Effector memory CD4-positive, alpha-beta T cell (primary cell): ENCODE data around the gene SNX19.
"Not testable (repeated sequence)": the region's sequence is repeated elsewhere in the genome, so short reads cannot be mapped to it uniquely, and the experiment has no call there.

ENCODE experiments used
- DNase-seq, 3 donors: peaks; one replicate each; pipeline ENCODE4 v3.0.0-alpha.2; 2020
- H3K27ac ChIP-seq: 2 replicates; pipeline ENCODE4 v1.7.0; 2013; ENCODE audit warnings: mild to moderate bottlenecking, low read length, moderate library complexity; ENCODE audit not compliant: insufficient read depth, poor library complexity, severe bottlenecking
- H3K27me3 ChIP-seq: replicated peaks from 2 replicates; pipeline ENCODE4 v1.7.0; 2013; ENCODE audit warnings: mild to moderate bottlenecking, low read length; ENCODE audit not compliant: insufficient read depth, control insufficient read depth, poor library complexity, severe bottlenecking
- H3K36me3 ChIP-seq: 2 replicates; pipeline ENCODE4 v1.7.0; 2013; ENCODE audit warnings: mild to moderate bottlenecking, low read length, moderate library complexity; ENCODE audit not compliant: control insufficient read depth, insufficient read depth
- H3K4me1 ChIP-seq: 2 replicates; pipeline ENCODE4 v1.7.0; 2013; ENCODE audit warnings: low read length, mild to moderate bottlenecking; ENCODE audit not compliant: control insufficient read depth, insufficient read depth, poor library complexity, severe bottlenecking
- H3K4me3 ChIP-seq: 2 replicates; pipeline ENCODE4 v1.7.0; 2013; ENCODE audit warnings: low read length, low read depth, mild to moderate bottlenecking; ENCODE audit not compliant: insufficient read depth, poor library complexity, severe bottlenecking
- H3K9me3 ChIP-seq: 2 replicates; pipeline ENCODE4 v1.7.0; 2013; ENCODE audit warnings: mild to moderate bottlenecking, low read length, moderate library complexity; ENCODE audit not compliant: control insufficient read depth

The SNX19 gene

GRCh38 chr11:130865091-130865773 lies 51.0 kb downstream of the SNX19 start:
- peaks cover 3% of the 10 kb centered on the region for H3K4me1 ChIP-seq
- H3K27me3 ChIP-seq, result no peaks in the 10 kb centered on the region
- DNase-seq, result no peak
- no peak overlapping the region for H3K27ac ChIP-seq
- no peak overlapping the region for H3K4me3 ChIP-seq
- no peaks in the 10 kb centered on the region for H3K36me3 ChIP-seq
- no peaks in the 10 kb centered on the region for H3K9me3 ChIP-seq

- Histone ChIP-seq H3K27me3 (no peaks in the 10 kb centered on the region), H3K4me3 (no peak overlapping the region), H3K36me3 (no peaks in the 10 kb centered on the region), H3K9me3 (no peaks in the 10 kb centered on the region), H3K4me1 (peaks cover 3% of the 10 kb centered on the region), H3K27ac (no peak overlapping the region)
- DNase-seq, result peak; percentile 65 to 80 (median 68)
Observed at GRCh38 chr11:130861902-130862860, 54.1 kb downstream of the SNX19 start.

GRCh38 chr11:130861283-130861682 lies 55.0 kb downstream of the SNX19 start:
- H3K27me3 ChIP-seq, result no peaks in the 10 kb centered on the region

GRCh38 chr11:130859886-130860285 lies 56.4 kb downstream of the SNX19 start:
- no peaks in the 10 kb centered on the region for H3K36me3 ChIP-seq
- H3K4me1 ChIP-seq, result peaks cover 3% of the 10 kb centered on the region
- no peak overlapping the region for H3K27ac ChIP-seq
- no peaks in the 10 kb centered on the region for H3K9me3 ChIP-seq
- no peak overlapping the region for H3K4me3 ChIP-seq
- DNase-seq, result no peak
- H3K27me3 ChIP-seq, result no peaks in the 10 kb centered on the region

More at GRCh38 chr11:130861283-130861682, 55.0 kb downstream of the SNX19 start:
- Histone ChIP-seq H3K4me1 (peaks cover 3% of the 10 kb centered on the region), H3K27ac (no peak overlapping the region), H3K4me3 (no peak overlapping the region), H3K36me3 (no peaks in the 10 kb centered on the region), H3K9me3 (no peaks in the 10 kb centered on the region)
- no peak for DNase-seq

GRCh38 chr11:130858215-130858614 lies 58.1 kb downstream of the SNX19 start:
- no peaks in the 10 kb centered on the region for H3K36me3 ChIP-seq
- no peak for DNase-seq
- H3K4me3 ChIP-seq, result no peak overlapping the region
- no peaks in the 10 kb centered on the region for H3K27me3 ChIP-seq
- peaks cover 3% of the 10 kb centered on the region for H3K4me1 ChIP-seq
- no peak overlapping the region for H3K27ac ChIP-seq
- no peaks in the 10 kb centered on the region for H3K9me3 ChIP-seq

GRCh38 chr11:130855707-130856106 lies 60.6 kb downstream of the SNX19 start:
- not testable (repeated sequence) for H3K9me3 ChIP-seq, H3K4me1 ChIP-seq, H3K36me3 ChIP-seq, H3K27me3 ChIP-seq, H3K27ac ChIP-seq, DNase-seq, H3K4me3 ChIP-seq

- Histone ChIP-seq H3K4me3 (no peak overlapping the region), H3K9me3 (no peaks in the 10 kb centered on the region), H3K36me3 (no peaks in the 10 kb centered on the region), H3K27ac (no peak overlapping the region), H3K4me1 (no peaks in the 10 kb centered on the region), H3K27me3 (no peaks in the 10 kb centered on the region)
- DNase-seq, result no peak
Observed at GRCh38 chr11:130854483-130854882, 61.8 kb downstream of the SNX19 start.

GRCh38 chr11:130852589-130852988 lies 63.7 kb downstream of the SNX19 start:
- no peak overlapping the region for H3K4me3 ChIP-seq
- no peaks in the 10 kb centered on the region for H3K4me1 ChIP-seq
- DNase-seq, result no peak
- H3K27me3 ChIP-seq, result no peaks in the 10 kb centered on the region
- no peaks in the 10 kb centered on the region for H3K9me3 ChIP-seq
- H3K27ac ChIP-seq, result no peak overlapping the region
- no peaks in the 10 kb centered on the region for H3K36me3 ChIP-seq

- Histone ChIP-seq H3K9me3 (no peaks in the 10 kb centered on the region), H3K36me3 (no peaks in the 10 kb centered on the region), H3K4me1 (no peaks in the 10 kb centered on the region), H3K4me3 (no peak overlapping the region), H3K27me3 (no peaks in the 10 kb centered on the region), H3K27ac (no peak overlapping the region)
- no peak for DNase-seq
Observed at GRCh38 chr11:130850185-130850944, 65.9 kb downstream of the SNX19 start.
